Measurements from ENCODE around the gene FAM118B. TPM values are rescaled to one million over a fixed set of nuclear protein-coding genes. Genes with fewer than 3 reads are reported as not detected.

FAM118B gene
- total and polyA plus RNA-seq, 2 of the 8 experiments (the other 6 are each of a cell fraction or from before 2014, with no cell fraction given): 25.3 to 48.3 TPM

GRCh38 chr11:126175393-126175792 lies 36.2 kb upstream of the FAM118B start:
- Histone ChIP-seq H3K4me3 (ENCODE audit: extremely low read depth in 1 of 4, insufficient read depth in 2 of 4, low read depth in 3 of 4, low read length in 4 of 4) (no peak overlapping the region), H3K4ac (replicated peaks; ENCODE audit: insufficient read length, low read depth, low read length) (no peak overlapping the region), H2BK15ac (ENCODE audit: low read length) (no peak overlapping the region), H4K8ac (ENCODE audit: extremely low read depth, insufficient read depth, low read length) (no peak overlapping the region; the same call in 1 of the 2 replicates), H3K4me1 (replicated peaks in 1 of 4; ENCODE audit: control insufficient read depth in 3 of 4, insufficient read depth in 4 of 4, low read length in 3 of 4) (no peaks in the 10 kb centered on the region), H2BK20ac (ENCODE audit: low read length) (no peak overlapping the region), H2BK120ac (replicated peaks; ENCODE audit: low read depth, low read length) (no peak overlapping the region), H3K9ac (replicated peaks in 1 of 4; ENCODE audit: extremely low read depth in 1 of 4, low read depth in 3 of 4, low read length in 3 of 4) (no peak overlapping the region), H3K56ac (replicated peaks; ENCODE audit: insufficient read length, low read depth, low read length) (no peak overlapping the region), H3K36me3 (ENCODE audit: control insufficient read depth in 2 of 4, insufficient read depth in 4 of 4, low read length in 3 of 4) (no peaks in the 10 kb centered on the region), H3K9me3 (ENCODE audit: insufficient read depth in 2 of 2, low read depth in 1 of 2, low read length in 1 of 2) (no peaks in the 10 kb centered on the region), H4K91ac (replicated peaks; ENCODE audit: insufficient read length, low read length) (no peak overlapping the region), H3K23me2 (ENCODE audit: low read depth, low read length) (no peaks in the 10 kb centered on the region; the same call in 1 of the 2 replicates), H4K5ac (ENCODE audit: insufficient read length, low read depth, low read length) (no peak overlapping the region), H3K18ac (ENCODE audit: extremely low read depth, low read length) (no peak overlapping the region), H3K14ac (ENCODE audit: insufficient read length) (no peak overlapping the region), H3K79me1 (ENCODE audit: low read depth, low read length) (no peaks in the 10 kb centered on the region), H3K79me2 (ENCODE audit: control insufficient read depth in 1 of 2, insufficient read depth in 2 of 2, low read length in 2 of 2) (no peaks in the 10 kb centered on the region), H2BK12ac (ENCODE audit: low read depth, low read length) (no peak overlapping the region), H2AK5ac (ENCODE audit: low read depth, low read length) (no peak overlapping the region), H4K20me1 (replicated peaks in 1 of 2; ENCODE audit: control insufficient read depth in 1 of 2, insufficient read depth in 2 of 2, low read length in 2 of 2) (no peaks in the 10 kb centered on the region), H2AFZ (ENCODE audit: low read length) (no peak overlapping the region), H2BK5ac (ENCODE audit: low read depth, low read length) (no peak overlapping the region), H3K23ac (ENCODE audit: insufficient read length) (no peak overlapping the region), H3K27ac (ENCODE audit: low read depth, low read length) (no peak overlapping the region), H3K4me2 (ENCODE audit: insufficient read depth in 1 of 2, low read depth in 2 of 2, low read length in 2 of 2) (no peak overlapping the region), H3K27me3 (replicated peaks in 1 of 4; ENCODE audit: control insufficient read depth in 3 of 4, extremely low read depth in 1 of 4, insufficient read depth in 3 of 4, low read length in 3 of 4) (no peaks in the 10 kb centered on the region)
- 93% methylated on average over 15 of the region's 15 CpGs; no CpG with 5 or more reads in 1 of the 2 experiments for WGBS, 2 experiments (ENCODE audit: extremely low coverage in 1 of 2, insufficient coverage in 1 of 2, insufficient read length in 1 of 2, insufficient replicate concordance in 2 of 2, low coverage in 1 of 2, low lambda C conversion rate in 2 of 2, missing lambda C conversion rate in 1 of 2)
- no peak for DNase-seq (ENCODE audit: low read depth in 1 of 2, low spot score in 2 of 2)
- FAIRE-seq: no peak
- ChIA-PET POLR2A (ENCODE audit: partially characterized antibody) (interaction anchor here (1.2 to 1.4 kb wide), 2 partner anchors 15 to 17 kb away, joined by 3 read pairs; no protein-coding TSS in a partner anchor), CTCF (ENCODE audit: partially characterized antibody) (interaction anchor here (1.0 to 1.6 kb wide), 3 partner anchors 11 to 19 kb away, joined by 3 to 8 read pairs (median 5); no protein-coding TSS in a partner anchor)
- TF ChIP-seq RBBP5 (IDR thresholded peaks at IDR 0.05; ENCODE audit: borderline replicate concordance, low read depth, low read length): no peak
- no peak for TF ChIP-seq RAD21 (IDR thresholded peaks at IDR 0.05 in 1 of 2, conservative IDR thresholded peaks at IDR 0.05 in 1 of 2; ENCODE audit: low read depth in 2 of 2, low read length in 2 of 2)
- no peak for TF ChIP-seq RXRA (IDR thresholded peaks at IDR 0.05; ENCODE audit: insufficient read depth, low read depth, low read length)
